HG03095 (cell line): Measurements from ENCODE around the gene POLRMT.
"Not testable (repeated sequence)": the region's sequence is repeated elsewhere in the genome, so short reads cannot be mapped to it uniquely, and the experiment has no call there.

Source experiments
- ATAC-seq: cut with Tn5 transposase; IDR thresholded peaks from one replicate; pipeline ENCODE4 v1.9.1; 2021; ENCODE audit warnings: moderate library complexity; ENCODE audit not compliant: unreplicated experiment

Gene POLRMT

GRCh38 chr19:613732-614567 is 19.4 kb downstream of the POLRMT start:
- no peak for ATAC-seq

DNA sequence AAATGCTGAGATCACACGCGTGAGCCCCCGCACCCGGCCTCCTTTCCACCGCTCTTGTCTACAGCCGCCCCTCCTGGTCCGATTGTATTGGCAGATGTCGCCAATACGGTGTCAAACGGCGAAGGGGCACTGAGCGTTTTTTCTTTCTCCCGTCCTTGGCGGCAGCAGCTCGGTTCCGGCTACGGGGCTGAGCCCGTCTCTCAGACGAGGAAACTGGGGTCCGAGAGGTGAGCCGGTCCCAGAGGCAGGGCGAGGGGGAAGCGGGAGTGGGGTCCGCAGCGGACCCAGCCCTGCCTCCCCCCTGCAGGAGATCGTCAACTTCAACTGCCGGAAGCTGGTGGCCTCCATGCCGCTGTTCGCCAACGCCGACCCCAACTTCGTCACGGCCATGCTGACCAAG is 20.4 kb downstream of the POLRMT start:
- no peak for ATAC-seq

GRCh38 chr19:611481-611868 is 21.9 kb downstream of the POLRMT start:
- ATAC-seq = no peak

- no peak for ATAC-seq
These were observed 22.4 kb downstream of the POLRMT start for GRCh38 chr19:610801-611480.

- ATAC-seq = no peak
These were observed 23.1 kb downstream of the POLRMT start for GRCh38 chr19:610071-610800.

DNA sequence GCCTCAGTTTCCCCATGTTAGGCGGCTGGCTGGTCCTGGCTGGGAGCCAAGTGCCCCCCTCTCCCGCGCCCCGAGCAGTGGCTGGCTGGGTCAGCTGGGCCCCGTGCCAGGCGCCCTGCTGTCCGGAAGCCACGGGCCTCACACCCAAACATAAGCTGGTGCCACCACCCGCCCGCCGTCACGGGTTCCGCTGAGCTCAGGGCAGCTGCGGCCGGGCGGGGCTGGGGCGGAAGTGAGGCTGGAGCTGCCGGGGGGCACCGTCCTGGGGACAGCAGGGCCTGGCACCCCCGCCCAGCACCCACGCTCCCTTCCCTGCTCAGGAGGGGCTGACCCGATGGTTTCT is 24.4 kb downstream of the POLRMT start:
- no peak for ATAC-seq

DNA sequence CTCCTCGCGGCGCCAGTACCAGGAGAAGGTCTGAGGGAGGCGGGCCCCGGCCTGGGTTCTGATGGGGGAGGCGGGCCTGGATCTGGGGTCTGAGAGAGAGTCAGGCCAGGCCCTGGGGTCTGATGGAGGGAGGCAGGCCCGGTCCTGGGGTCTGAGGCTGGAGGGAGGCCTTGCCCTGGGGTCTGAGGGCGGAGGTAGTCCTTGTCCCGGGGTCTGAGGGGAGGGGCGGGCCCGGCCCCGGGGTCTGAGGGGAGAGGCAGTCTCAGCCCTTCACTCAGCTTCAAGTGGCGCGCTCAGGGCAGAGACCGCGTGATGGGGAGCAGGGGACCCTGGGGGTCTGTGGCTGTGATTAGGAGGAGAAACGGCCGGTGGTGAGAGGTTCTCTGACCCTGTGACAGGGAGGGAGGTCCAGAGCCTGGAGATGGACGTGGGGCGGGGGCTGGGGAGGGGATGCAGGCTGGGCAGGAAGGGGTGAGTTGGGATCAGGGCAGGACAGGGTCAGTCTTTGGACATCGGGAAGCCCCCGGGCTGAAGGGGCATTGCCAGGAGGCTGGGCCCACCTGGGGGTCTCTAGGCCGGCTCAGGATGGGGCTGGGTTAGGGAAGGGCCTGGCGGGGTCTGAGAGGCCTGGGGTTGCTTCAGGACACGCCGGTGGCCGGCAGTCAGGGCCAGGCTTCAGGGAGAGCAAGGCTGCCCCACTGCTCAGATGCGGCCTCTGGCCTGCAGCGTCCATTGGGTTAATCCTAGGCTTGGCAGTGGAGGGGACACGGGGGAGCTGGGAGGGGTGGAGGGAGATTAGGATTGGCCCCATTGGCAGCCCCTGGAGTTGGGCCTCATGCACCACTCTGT is 25.0 kb downstream of the POLRMT start:
- ATAC-seq = no peak

DNA sequence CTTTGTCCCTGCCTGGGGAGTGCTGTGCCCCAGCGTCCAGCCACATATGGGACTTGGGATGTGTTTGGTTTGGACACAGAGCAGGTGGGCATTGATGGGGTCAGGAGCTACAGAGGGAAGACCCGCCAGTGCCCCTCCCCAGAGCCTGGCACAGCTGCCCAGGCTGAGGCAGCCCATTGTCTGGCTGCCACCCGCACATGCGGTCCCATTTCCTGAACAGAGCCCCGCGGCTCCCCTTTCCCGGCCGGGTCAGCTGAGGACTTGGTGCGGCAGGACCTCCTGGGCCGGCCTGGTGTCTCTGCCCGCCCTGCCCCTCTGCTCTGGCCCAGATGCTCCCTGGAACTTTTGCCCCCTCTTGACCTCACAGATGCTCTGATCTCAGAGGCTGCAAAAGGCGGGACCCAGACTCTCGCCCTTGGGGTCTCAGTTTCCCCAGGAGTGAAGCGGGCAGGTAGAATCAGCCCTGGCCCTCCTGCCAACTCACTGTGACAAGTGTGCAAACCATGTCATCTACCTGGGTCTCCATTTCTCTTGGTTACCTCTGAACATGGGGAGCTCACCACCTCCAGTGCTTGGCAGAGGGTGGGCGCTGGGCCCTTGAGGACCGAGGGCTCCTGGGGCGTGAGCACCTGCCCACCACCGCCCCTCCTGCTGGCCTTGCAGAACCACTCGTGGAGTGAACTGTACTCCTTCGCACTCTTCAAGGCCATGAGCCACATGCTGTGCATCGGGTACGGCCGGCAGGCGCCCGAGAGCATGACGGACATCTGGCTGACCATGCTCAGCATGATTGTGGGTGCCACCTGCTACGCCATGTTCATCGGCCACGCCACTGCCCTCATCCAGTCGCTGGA is 25.8 kb downstream of the POLRMT start:
- ATAC-seq = no peak

DNA sequence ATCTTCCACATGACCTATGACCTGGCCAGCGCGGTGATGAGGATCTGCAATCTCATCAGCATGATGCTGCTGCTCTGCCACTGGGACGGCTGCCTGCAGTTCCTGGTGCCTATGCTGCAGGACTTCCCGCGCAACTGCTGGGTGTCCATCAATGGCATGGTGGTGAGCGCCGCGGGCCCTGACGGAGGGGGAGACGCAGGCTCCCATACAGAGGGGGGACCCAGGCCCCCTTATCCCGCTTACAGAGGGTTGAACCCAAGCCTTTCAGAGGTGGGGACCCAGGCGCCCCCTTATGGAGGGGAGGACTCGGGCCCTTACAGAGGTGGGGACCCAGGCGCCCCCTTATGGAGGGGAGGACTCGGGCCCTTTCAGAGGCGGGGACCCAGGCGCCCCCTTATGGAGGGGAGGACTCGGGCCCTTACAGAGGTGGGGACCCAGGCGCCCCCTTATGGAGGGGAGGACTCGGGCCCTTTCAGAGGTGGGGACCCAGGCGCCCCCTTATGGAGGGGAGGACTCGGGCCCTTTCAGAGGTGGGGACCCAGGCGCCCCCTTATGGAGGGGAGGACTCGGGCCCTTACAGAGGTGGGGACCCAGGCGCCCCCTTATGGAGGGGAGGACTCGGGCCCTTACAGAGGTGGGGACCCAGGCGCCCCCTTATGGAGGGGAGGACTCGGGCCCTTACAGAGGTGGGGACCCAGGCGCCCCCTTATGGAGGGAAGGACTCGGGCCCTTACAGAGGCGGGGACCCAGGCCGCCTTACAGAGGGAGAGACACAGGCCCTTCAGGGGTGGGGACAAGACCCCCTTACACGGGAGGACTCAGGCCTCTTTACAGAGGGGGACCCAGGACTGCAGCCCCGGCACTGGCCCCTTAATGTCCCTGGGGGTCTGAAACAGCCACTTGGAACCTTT is 28.0 kb downstream of the POLRMT start:
- ATAC-seq = not testable (repeated sequence)

DNA sequence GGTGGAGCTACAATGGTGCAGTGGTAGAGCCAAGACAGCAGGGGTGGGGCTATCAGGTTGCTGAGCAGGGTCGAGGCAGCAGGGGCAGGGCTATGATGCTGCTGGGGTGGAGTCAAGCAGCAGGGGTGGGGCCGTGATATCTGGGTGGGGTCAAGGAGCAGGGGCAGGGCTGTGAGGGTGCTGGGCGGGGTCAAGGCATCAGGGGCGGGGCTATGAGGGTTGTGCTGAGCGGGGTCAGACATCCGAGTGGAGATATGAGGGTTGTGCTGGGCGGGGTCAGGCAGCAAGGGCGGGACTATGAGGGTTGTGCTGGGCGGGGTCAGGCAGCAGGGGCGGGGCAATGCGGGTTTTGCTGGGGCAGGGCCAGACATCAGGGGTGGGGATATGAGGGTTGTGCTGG is 29.0 kb downstream of the POLRMT start:
- ATAC-seq = no peak

DNA sequence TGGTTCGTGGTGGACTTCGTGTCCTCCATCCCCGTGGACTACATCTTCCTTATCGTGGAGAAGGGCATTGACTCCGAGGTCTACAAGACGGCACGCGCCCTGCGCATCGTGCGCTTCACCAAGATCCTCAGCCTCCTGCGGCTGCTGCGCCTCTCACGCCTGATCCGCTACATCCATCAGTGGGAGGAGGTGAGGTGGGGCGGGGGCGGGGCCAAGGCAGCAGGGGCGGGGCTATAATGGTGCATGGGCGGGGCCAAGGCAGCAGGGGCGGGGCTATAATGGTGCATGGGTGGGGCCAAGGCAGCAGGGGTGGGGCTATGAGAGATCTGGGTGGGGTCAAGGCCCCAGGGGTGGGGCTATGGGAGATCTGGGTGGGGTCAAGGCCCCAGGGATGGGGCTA is 29.6 kb downstream of the POLRMT start:
- not testable (repeated sequence) for ATAC-seq

DNA sequence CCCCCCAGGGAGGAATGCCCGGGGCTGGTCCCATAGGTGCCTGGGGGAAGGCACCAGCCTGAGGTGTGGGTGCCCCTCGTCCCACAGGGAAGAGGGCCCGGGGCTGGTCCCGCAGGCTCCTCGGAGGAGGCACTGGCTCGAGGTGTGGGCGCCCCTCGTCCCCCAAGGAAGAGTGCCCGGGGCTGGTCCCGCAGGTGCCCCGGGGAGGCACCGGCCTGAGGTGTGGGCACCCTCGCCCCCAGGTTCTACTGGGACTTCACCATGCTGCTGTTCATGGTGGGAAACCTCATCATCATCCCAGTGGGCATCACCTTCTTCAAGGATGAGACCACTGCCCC is 30.1 kb downstream of the POLRMT start:
- ATAC-seq = not testable (repeated sequence)

DNA sequence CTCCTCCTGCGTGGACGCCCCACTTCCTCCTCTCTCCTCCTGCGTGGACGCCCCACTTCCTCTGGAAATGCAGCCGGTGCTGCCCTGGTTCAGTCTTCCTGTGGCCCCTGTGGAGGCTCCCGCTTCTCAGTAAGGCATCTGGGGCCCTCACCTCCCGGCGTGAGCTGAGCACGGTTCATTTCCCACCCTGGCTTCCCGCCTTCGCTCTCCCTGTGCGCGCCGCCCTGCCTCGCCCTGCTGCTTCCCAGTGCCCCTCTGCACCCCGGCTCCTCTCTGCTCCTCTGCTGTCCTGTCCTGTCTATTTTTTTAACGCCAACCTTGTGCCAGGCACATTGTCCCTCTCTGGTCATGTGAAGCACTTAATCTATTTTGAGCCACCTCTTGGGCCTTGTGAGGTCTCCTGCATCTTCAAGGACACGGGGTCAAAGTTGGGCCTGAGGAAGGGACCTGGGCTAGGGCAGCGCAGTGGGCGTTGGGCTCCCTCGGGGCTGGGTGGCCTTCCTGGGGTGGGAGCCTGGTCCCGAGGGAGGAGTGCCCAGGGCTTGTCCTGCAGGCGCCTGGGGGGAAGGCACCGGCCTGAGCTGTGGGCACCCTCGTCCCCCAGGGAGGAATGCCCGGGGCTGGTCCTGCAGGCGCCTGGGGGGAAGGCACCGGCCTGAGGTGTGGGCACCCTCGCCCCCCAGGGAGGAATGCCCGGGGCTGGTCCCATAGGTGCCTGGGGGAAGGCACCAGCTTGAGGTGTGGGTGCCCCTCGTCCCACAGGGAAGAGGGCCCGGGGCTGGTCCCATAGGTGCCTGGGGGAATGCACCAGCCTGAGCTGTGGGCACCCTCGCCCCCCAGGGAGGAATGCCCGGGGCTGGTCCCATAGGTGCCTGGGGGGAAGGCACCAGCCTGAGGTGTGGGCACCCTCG is 30.7 kb downstream of the POLRMT start:
- no peak for ATAC-seq

GRCh38 chr19:601790-602189 is 31.5 kb downstream of the POLRMT start:
- no peak for ATAC-seq

DNA sequence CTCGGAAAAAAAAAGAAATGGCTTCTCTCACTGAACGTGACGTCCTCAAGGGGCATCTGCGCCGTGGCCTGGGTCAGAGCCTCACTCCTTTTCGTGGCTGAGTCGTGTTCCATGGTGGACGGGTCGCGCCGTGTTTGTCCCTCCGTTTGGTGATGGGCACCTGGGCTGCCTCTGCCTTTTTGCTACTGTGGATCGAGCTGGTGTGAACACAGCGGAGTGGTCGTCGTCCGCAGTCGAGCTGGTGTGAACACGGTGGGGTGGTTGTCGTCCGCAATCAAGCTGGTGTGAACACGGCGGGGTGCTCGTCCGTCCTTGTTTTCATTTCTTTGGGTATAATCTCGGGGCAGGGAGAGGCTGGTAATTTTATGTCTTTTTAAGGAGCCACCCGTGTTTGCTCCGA is 32.0 kb downstream of the POLRMT start:
- no peak for ATAC-seq

DNA sequence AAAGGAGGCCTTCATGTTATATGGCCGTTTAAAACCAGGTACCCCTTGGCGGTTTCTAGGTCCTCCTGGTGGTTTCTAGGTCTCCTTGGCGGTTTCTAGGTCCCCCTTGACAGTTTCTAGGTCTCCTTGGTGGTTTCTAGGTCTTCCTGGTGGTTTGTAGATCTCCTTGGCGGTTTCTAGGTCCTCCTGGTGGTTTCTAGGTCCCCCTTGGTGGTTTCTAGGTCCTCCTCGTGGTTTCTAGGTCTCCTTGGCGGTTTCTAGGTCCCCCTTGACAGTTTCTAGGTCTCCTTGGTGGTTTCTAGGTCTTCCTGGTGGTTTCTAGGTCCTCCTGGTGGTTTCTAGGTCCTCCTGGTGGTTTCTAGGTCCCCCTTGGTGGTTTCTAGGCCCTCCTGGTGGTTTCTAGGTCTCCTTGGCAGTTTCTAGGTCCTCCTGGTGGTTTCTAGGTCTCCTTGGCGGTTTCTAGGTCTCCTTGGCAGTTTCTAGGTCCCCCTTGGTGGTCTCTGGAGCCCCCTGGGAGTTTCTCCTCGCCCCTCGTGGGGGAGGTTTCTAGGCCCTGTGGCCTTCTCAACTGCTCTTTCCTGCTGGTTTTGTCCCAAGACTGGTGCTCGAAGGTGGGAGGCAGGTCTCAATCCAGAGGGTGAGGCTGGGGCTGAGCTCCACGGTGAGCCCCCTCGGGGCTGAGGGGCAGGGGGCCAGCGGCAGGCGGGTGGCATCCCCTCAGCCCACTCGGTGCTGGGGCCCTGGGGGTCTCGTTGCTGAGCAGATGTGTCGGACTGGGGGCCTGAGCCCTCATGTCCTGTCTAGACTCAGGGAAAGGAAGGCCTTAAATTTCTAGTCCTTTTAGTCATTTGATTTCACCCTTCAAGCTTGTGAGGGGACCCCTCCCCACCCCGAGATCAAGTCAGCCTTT is 35.7 kb downstream of the POLRMT start:
- ATAC-seq = no peak

DNA sequence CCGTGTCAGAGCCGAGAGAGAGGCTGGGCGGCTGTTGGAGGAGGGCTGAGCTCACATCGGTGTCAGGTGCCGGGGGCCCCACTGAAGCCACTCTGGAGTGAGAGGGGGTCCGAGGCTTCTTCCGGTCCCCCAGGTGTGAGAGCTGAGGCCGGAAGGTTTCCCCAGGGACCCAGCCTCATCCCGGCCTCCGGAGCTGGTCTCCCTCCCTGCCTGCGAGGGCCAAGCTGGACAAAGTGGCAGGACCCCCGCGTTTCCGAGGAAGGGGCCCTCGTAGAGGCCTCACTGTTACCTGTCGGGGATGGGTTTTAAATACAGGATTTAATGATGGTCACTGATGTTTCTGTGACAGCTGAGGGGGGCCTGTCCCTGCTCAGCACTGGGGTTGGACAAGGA is 37.1 kb downstream of the POLRMT start:
- ATAC-seq = no peak
